Activated CD8-positive, alpha-beta T cell treated with anti-CD3 and anti-CD28 coated beads for 36 hours (primary cell): ENCODE measurements around the gene LEAP2. TPM values are rescaled to one million over a fixed set of nuclear protein-coding genes. Genes with fewer than 3 reads are reported as not detected.
A peak's percentile ranks its signal among the peaks of the same experiment; 100 is the strongest.

Experiments
- ATAC-seq: fragments of 200-7000 bp; cut with Tn5 transposase; one replicate; pipeline ENCODE4 v1.10.0; 2021; ENCODE audit warnings: mild to moderate bottlenecking, moderate library complexity
- CTCF ChIA-PET: fragments of 350-600 bp; sonication (Branson Sonifier 250); formaldehyde crosslinking; loops from one replicate; lab custom pipeline; 2021; ENCODE audit warnings: antibody characterized with exemption; lab: Charles Lee
- POLR2A ChIA-PET: fragments of 350-600 bp; sonication (Branson Sonifier 250); formaldehyde crosslinking; loops from one replicate; lab custom pipeline; 2021; ENCODE audit warnings: antibody characterized with exemption; lab: Charles Lee
- DNase-seq: peaks from one replicate; pipeline ENCODE4 v3.0.0-alpha.2; 2020
- H3K27ac Mint-ChIP-seq: one replicate; pipeline ENCODE4 v1.8.0; 2021; ENCODE audit warnings: mild to moderate bottlenecking, mixed read lengths
- H3K27me3 Mint-ChIP-seq: one replicate; pipeline ENCODE4 v1.8.0; 2021; ENCODE audit warnings: mixed read lengths
- H3K36me3 Mint-ChIP-seq: one replicate; pipeline ENCODE4 v1.8.0; 2021; ENCODE audit warnings: low read depth, mixed read lengths
- H3K4me1 Mint-ChIP-seq: one replicate; pipeline ENCODE4 v1.8.0; 2021; ENCODE audit warnings: low read depth, mixed read lengths
- H3K4me3 Mint-ChIP-seq: one replicate; pipeline ENCODE4 v1.8.0; 2021; ENCODE audit warnings: mild to moderate bottlenecking, moderate library complexity, mixed read lengths
- H3K9me3 Mint-ChIP-seq: one replicate; pipeline ENCODE4 v1.8.0; 2021; ENCODE audit warnings: mixed read lengths
- intact Hi-C: fragments of 100-400 bp; cut with micrococcal nuclease; formaldehyde crosslinking; loops from one replicate; pipeline ENCODE4 v1.10.0; 2022
- total RNA-seq, 2 experiments: library from RNA; stranded (reverse); gene quantifications; one replicate each; pipeline ENCODE4 v1.2.3, GENCODE V29; 2021
- TF ChIP-seq, protein P1 (sequence below): fragments of 200-600 bp; IDR thresholded peaks from one replicate; pipeline ENCODE4 v1.8.0; 2022; ENCODE audit warnings: antibody characterized with exemption, mild to moderate bottlenecking

Gene LEAP2
- total RNA-seq, 2 experiments from 2014 or later, result 3.0 to 3.5 TPM

DNA sequence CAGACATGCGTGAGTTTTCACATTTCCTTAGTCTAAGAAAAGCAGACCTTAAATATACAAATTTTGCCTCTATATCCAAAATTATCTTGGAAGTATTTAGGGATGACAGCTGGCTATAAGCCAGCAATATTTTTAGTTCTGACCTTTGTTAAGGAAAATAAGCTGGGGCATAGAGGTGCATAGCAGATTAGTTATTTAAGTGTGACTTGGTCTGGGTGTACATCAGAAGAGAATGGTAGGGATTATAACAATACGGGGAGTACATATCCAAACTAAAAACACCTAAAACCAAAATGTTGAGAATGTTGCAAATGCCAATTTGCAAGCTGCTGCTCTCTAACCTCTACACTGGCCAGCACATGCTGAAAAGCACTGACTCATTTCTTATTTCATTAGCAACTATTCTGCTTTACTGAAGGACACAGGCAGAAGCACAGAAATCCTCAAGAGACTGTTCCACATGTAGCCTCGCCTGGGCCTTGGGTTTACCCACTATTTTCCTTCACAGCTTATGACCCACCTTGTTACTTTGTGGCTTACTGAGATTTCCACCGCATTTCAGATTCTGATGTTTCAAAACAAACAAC is 22.3 kb downstream of the LEAP2 start:
- CTCF ChIA-PET, result interaction anchor here (0.8 to 1.3 kb wide), 4 partner anchors 12 to 77 kb away, joined by 3 to 8 read pairs (median 4); partner anchors contain the start of gene SHROOM1

DNA sequence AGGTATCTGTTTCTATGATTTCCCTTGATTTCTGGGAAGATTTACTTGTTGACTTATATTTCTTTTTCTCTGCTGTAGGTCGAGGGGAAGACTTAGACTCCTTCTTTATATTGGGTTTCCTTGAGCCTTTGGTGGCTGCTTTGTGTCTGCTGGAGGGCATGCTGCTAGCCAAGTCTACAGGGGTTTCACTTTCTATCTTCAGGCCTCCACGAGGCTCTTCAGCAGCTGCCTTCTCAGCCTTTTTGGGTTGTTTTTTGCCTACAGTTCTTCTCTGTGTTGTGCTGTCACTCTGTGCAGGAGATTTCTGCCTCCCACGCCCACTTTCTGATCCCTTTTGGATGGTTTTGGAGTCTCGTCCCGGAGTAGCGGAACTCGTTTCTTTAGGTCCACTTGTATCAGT is 23.2 kb downstream of the LEAP2 start:
- Mint-ChIP-seq H3K4me1 (peaks cover 8% of the 10 kb centered on the region), H3K27me3 (no peaks in the 10 kb centered on the region), H3K4me3 (no peak overlapping the region), H3K9me3 (no peaks in the 10 kb centered on the region), H3K36me3 (peaks cover 26% of the 10 kb centered on the region), H3K27ac (peak overlapping the region; percentile 56)
- TF ChIP-seq, protein P1, sequence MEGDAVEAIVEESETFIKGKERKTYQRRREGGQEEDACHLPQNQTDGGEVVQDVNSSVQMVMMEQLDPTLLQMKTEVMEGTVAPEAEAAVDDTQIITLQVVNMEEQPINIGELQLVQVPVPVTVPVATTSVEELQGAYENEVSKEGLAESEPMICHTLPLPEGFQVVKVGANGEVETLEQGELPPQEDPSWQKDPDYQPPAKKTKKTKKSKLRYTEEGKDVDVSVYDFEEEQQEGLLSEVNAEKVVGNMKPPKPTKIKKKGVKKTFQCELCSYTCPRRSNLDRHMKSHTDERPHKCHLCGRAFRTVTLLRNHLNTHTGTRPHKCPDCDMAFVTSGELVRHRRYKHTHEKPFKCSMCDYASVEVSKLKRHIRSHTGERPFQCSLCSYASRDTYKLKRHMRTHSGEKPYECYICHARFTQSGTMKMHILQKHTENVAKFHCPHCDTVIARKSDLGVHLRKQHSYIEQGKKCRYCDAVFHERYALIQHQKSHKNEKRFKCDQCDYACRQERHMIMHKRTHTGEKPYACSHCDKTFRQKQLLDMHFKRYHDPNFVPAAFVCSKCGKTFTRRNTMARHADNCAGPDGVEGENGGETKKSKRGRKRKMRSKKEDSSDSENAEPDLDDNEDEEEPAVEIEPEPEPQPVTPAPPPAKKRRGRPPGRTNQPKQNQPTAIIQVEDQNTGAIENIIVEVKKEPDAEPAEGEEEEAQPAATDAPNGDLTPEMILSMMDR, result no peak
- ChIA-PET POLR2A (no interaction called here), CTCF (interaction anchor here (1.1 kb wide), 1 partner anchor 13 kb away, joined by 5 read pairs; no protein-coding TSS in a partner anchor)
- no peak for DNase-seq
- intact Hi-C loops, result no loop called here
- ATAC-seq, result no peak

More for the DNA sequence above, 22.3 kb downstream of the LEAP2 start:
- Mint-ChIP-seq H3K9me3 (no peaks in the 10 kb centered on the region), H3K27me3 (no peaks in the 10 kb centered on the region), H3K4me1 (peaks cover 8% of the 10 kb centered on the region), H3K27ac (no peak overlapping the region), H3K36me3 (peaks cover 26% of the 10 kb centered on the region), H3K4me3 (no peak overlapping the region)
- no peak for DNase-seq
- POLR2A ChIA-PET, result no interaction called here
- no peak for ATAC-seq
- TF ChIP-seq, protein P1, result no peak
- intact Hi-C loops, result no loop called here

DNA sequence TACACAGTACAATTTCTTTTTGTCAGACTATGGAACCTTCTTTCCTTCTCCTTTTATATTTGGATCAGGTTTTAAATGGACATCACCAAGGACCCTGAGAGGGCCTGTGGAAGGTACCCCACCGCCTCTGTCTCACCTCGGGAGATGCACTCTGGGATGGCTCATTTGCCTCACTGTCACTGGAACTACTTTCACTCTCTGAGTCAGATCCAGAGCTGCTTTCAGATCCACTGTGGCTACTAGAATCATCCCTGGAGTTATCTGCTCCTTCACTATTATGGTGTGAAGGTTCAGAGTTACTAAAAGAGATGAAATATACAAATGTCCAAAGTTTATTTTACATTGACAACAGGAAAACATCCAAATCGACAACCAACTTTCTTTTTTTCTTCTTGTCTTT is 24.6 kb downstream of the LEAP2 start:
- Mint-ChIP-seq H3K27ac (no peak overlapping the region), H3K36me3 (peaks cover 27% of the 10 kb centered on the region), H3K4me3 (no peak overlapping the region), H3K4me1 (peaks cover 8% of the 10 kb centered on the region), H3K9me3 (no peaks in the 10 kb centered on the region), H3K27me3 (no peaks in the 10 kb centered on the region)
- no peak for DNase-seq
- ChIA-PET CTCF (interaction anchor here (1.0 kb wide), 1 partner anchor 69 kb away, joined by 3 read pairs; no protein-coding TSS in a partner anchor), POLR2A (no interaction called here)
- TF ChIP-seq, protein P1, result no peak
- no peak for ATAC-seq
- intact Hi-C loops, result no loop called here

DNA sequence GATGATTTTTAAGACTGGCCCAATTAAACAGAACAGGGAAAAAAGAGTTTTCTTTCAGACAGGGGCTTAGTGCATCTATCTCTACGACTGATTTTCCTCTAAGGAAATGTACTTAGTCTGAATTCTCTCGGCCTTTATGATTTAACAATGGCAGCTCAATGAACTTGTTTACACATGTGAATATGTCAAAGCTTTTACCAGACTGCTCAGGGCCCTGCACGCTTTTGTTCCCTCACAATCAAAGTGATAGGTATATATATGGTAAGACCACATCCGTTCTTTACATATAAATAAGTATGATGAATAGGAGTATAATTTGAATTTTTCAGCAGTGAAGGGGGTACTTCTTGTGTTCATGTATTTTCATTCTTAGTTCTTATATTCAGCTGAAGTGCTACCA is 27.6 kb downstream of the LEAP2 start:
- TF ChIP-seq, protein P1, result no peak
- no peak overlapping the region for H3K4me3 Mint-ChIP-seq
- ATAC-seq (no peak), DNase-seq (no peak)
- POLR2A ChIA-PET, result interaction anchor here (0.7 kb wide), 1 partner anchor 10 kb away, joined by 3 read pairs; no protein-coding TSS in a partner anchor
- no peaks in the 10 kb centered on the region for H3K27me3 Mint-ChIP-seq
- intact Hi-C loops, result no loop called here
- CTCF ChIA-PET, result interaction anchor here (0.7 kb wide), 1 partner anchor 330 kb away, joined by 3 read pairs; no protein-coding TSS in a partner anchor
- H3K36me3 Mint-ChIP-seq, result peaks cover 26% of the 10 kb centered on the region
- no peak overlapping the region for H3K27ac Mint-ChIP-seq
- H3K9me3 Mint-ChIP-seq, result no peaks in the 10 kb centered on the region
- peaks cover 13% of the 10 kb centered on the region for H3K4me1 Mint-ChIP-seq

DNA sequence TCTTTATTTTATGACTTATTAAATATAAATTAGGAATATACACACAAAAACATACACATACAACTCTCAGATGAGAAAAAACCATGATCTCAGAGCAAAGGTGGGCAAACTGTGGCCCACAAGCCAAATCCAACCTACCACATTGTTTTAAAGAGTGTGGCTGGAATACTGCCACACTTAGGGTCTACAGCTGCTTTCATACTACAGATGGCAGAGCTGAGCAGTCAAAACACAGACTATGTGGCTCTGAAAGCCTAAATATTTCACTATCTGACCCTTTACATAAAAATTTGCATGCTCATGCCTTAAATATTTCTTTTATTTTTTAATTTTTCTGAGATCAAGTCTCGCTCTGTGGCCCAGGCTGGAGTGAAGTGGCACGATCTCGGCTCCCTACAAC is 28.3 kb downstream of the LEAP2 start:
- CTCF ChIA-PET, result interaction anchor here (1.5 kb wide), 1 partner anchor 76 kb away, joined by 3 read pairs; no protein-coding TSS in a partner anchor
- intact Hi-C loops, result no loop called here
- Mint-ChIP-seq H3K27ac (no peak overlapping the region), H3K4me3 (no peak overlapping the region), H3K4me1 (peaks cover 8% of the 10 kb centered on the region), H3K36me3 (peaks cover 19% of the 10 kb centered on the region), H3K27me3 (no peaks in the 10 kb centered on the region), H3K9me3 (no peaks in the 10 kb centered on the region)
- TF ChIP-seq, protein P1, result no peak
- POLR2A ChIA-PET, result no interaction called here
- no peak for ATAC-seq
- no peak for DNase-seq
